Heart right ventricle (tissue), 16 donors: Measurements from ENCODE around the gene TNFRSF1B. TPM values are rescaled to one million over a fixed set of nuclear protein-coding genes. Genes with fewer than 3 reads are reported as not detected.
A peak's percentile ranks its signal among the peaks of the same experiment; 100 is the strongest.

Experiments used
- ATAC-seq, 8 donors: fragments of 200-7000 bp; cut with Tn5 transposase; one replicate each; pipeline ENCODE4 v1.9.1; 2020; ENCODE audit warnings: mild to moderate bottlenecking in 8 of 8, moderate library complexity in 8 of 8, moderate number of reproducible peaks in 1 of 8
- DNase-seq, 2 donors: peaks; one replicate each; pipeline ENCODE4 v3.0.0-alpha.2; 2020
- H3K27ac ChIP-seq, 10 donors: fragments of 200-600 bp; sonication (generic) in 2 of 10; one replicate each; pipeline versions ENCODE4 v1.5.0 to v1.8.0; 2020 to 2022; ENCODE audit warnings: mild to moderate bottlenecking in 3 of 10
- H3K27me3 ChIP-seq, 7 donors: fragments of 200-600 bp; one replicate each; pipeline ENCODE4 v1.8.0; 2021 to 2022; ENCODE audit warnings: mild to moderate bottlenecking in 2 of 7
- H3K36me3 ChIP-seq, 9 donors: fragments of 200-600 bp; sonication (generic) in 1 of 9; one replicate each; pipeline versions ENCODE4 v1.5.0 to v1.8.0; 2020 to 2022; ENCODE audit warnings: mild to moderate bottlenecking in 2 of 9
- H3K4me1 ChIP-seq, 9 donors: fragments of 200-600 bp; sonication (generic) in 1 of 9; one replicate each; pipeline versions ENCODE4 v1.5.0 to v1.8.0; 2020 to 2022; ENCODE audit warnings: mild to moderate bottlenecking in 4 of 9
- H3K4me3 ChIP-seq, 10 donors: fragments of 200-600 bp; sonication (generic) in 2 of 10; one replicate each; pipeline versions ENCODE4 v1.5.0 to v1.8.0; 2020 to 2022; ENCODE audit warnings: mild to moderate bottlenecking in 7 of 10, moderate library complexity in 2 of 10
- H3K9me3 ChIP-seq, 11 donors: fragments of 200-600 bp in 10 of 11; sonication (generic) in 2 of 11; one replicate each; pipeline versions ENCODE4 v1.5.0 to v1.8.0; 2013 to 2022; ENCODE audit warnings: mild to moderate bottlenecking in 2 of 11, control low read depth in 1 of 11, moderate library complexity in 1 of 11
- CTCF ChIP-seq, 9 donors: fragments of 200-600 bp; sonication (generic) in 2 of 9; IDR thresholded peaks; one replicate each; pipeline versions ENCODE4 v1.5.0 to v1.8.0; 2021 to 2022; ENCODE audit warnings: antibody characterized with exemption in 9 of 9, mild to moderate bottlenecking in 5 of 9, moderate library complexity in 1 of 9
- WGBS, 2 donors: extraction: QIAGEN DNeasy Blood & Tissue Kit; methylation state at CpG; one replicate each; pipeline ENCODE4 v1.1.7; 2013; ENCODE audit warnings: inconsistent platforms in 1 of 2; 5-methylcytosine and 5-hydroxymethylcytosine counted together
- intact Hi-C, 10 donors: fragments of 100-400 bp; cut with DNase I; formaldehyde crosslinking; loops; one replicate each; pipeline versions ENCODE4 v1.11.1 to v1.14.2; 2022
- polyA plus RNA-seq, 2 donors: library from polyadenylated mRNA; stranded (reverse); fragments of 200-250 nt; gene quantifications; one replicate each; pipeline ENCODE4 v1.2.3, GENCODE V29; 2013
- total RNA-seq, 10 donors: library from RNA; stranded (reverse); fragmentation: NEBNext Ultra II Directional in 3 of 10; extraction: Animal tissue kit (Norgen Biotek cat#: 25700) in 3 of 10; gene quantifications; one replicate each; pipeline versions ENCODE4 v1.2.1 to v1.2.4, GENCODE V29; 2021 to 2023
- donor health status: Arrhythmogenic right ventricular cardiomyopathy.
- donor health status: ischemic (EF 13 %, LVEDD 7.1; RV severe dilation, severe dysfunction).
- donor health status: healthy with polysubstance abuse.
- donor health status: DM: no; HTN: yes; CAD: no.
- donor health status: DM: no; HTN: no; CAD: no.
- donor health status: ischemic (EF 25% LVEDD 6.9; RV normal size, moderate dysfunction).
- donor health status: ischemic (EF 25% LVEDD 5.7; RV mildly dilated, moderate dysfunction).
- donor health status: healthy.
- donor health status: DM: yes; HTN: yes; CAD: no.
- donor health status: Ischemic cardiomyopathy.
- donor health status: ischemic (EF 35%, LVEDD 5.7; RV mildly dilated, moderate dysfunction).
- donor health status: nonischemic (EF 11% LVEDD 7.7; RV severe dilation, severe dysfunction).
- donor health status: DM: yes; HTN: yes; CAD: no.
- donor health status: PGD.
- donor health status: ischemic (EF 29% LVEDD 5.4; RV normal size, mild dysfunction).
- donor health status: nonischemic (EF 23%, LVEDD 6.1; RV moderate dilation, normal function).

TNFRSF1B gene
- total and polyA plus RNA-seq, 12 donors = 8.0 to 55.4 (median 15.2) TPM

- Histone ChIP-seq H3K4me1 (peaks cover 12 to 74% (median 33%) of the 10 kb centered on the region in 9 donors), H3K4me3 (no peak overlapping the region), H3K36me3 (no peaks in the 10 kb centered on the region), H3K9me3 (no peaks in the 10 kb centered on the region), H3K27me3 (no peaks in the 10 kb centered on the region), H3K27ac (peak overlapping the region in 6 of 10 donors; percentile 42 to 93 (median 72))
- no peak for DNase-seq
- no peak for ATAC-seq
- 90 to 92% methylated on average over 18 of the region's 18 CpGs for WGBS, 2 donors
- TF ChIP-seq CTCF (IDR thresholded peaks at IDR 0.05) = no peak
- intact Hi-C loops = loop anchor here in 1 of 10 donors (5.0 kb wide), 1 partner anchor 50 kb away; no protein-coding TSS in a partner anchor
Observed at GRCh38 chr1:12142141-12142823, 24.5 kb upstream of the TNFRSF1B start.

- peaks cover 12 to 82% (median 41%) of the 10 kb centered on the region in 9 donors for H3K4me1 ChIP-seq
- peak overlapping the region in 9 of 10 donors; percentile 4 to 93 (median 66) for H3K27ac ChIP-seq
- no peak for TF ChIP-seq CTCF (IDR thresholded peaks at IDR 0.05)
- H3K36me3 ChIP-seq = no peaks in the 10 kb centered on the region
- ATAC-seq = peak in 7 of 8 donors; percentile 10 to 51 (median 34)
- DNase-seq = peak; percentile 43 to 61
- no peaks in the 10 kb centered on the region for H3K27me3 ChIP-seq
- WGBS, 2 donors = 79 to 86% methylated on average over 21 of the region's 21 CpGs
- H3K9me3 ChIP-seq = no peaks in the 10 kb centered on the region
- H3K4me3 ChIP-seq = no peak overlapping the region
- intact Hi-C loops = loop anchor here in 1 of 10 donors (5.0 kb wide), 1 partner anchor 49 kb away; no protein-coding TSS in a partner anchor
Observed at GRCh38 chr1:12142891-12143630, 23.7 kb upstream of the TNFRSF1B start.

- Histone ChIP-seq H3K4me1 (peaks cover 12 to 88% (median 47%) of the 10 kb centered on the region in 9 donors), H3K27me3 (no peaks in the 10 kb centered on the region), H3K4me3 (no peak overlapping the region), H3K27ac (peak overlapping the region in 9 of 10 donors; percentile 4 to 93 (median 66)), H3K9me3 (no peaks in the 10 kb centered on the region), H3K36me3 (no peaks in the 10 kb centered on the region)
- DNase-seq (peak; percentile 74), ATAC-seq (peak; percentile 64 to 87 (median 70))
- peak in 3 of 9 donors; percentile 17 to 37 (median 36) for TF ChIP-seq CTCF (IDR thresholded peaks at IDR 0.05)
- WGBS, 2 donors = 48 to 57% methylated on average over 17 of the region's 17 CpGs
- intact Hi-C loops = loop anchor here in 1 of 10 donors (5.0 kb wide), 1 partner anchor 49 kb away; no protein-coding TSS in a partner anchor
Observed at GRCh38 chr1:12143631-12144155, 23.1 kb upstream of the TNFRSF1B start.

GRCh38 chr1:12144236-12144635 is 22.6 kb upstream of the TNFRSF1B start:
- WGBS, 2 donors = 78 to 80% methylated on average over 8 of the region's 8 CpGs
- Histone ChIP-seq H3K36me3 (no peaks in the 10 kb centered on the region), H3K27me3 (no peaks in the 10 kb centered on the region), H3K9me3 (no peaks in the 10 kb centered on the region), H3K27ac (peak overlapping the region in 8 of 10 donors; percentile 37 to 93 (median 68)), H3K4me1 (peaks cover 16 to 94% (median 52%) of the 10 kb centered on the region in 9 donors), H3K4me3 (no peak overlapping the region)
- intact Hi-C loops = loop anchor here in 1 of 10 donors (5.0 kb wide), 1 partner anchor 48 kb away; no protein-coding TSS in a partner anchor
- no peak for ATAC-seq
- no peak for TF ChIP-seq CTCF (IDR thresholded peaks at IDR 0.05)
- no peak for DNase-seq
